HG03066 (cell line): Measurements from ENCODE around the gene TRMT10B.
"Not testable (repeated sequence)": the region's sequence is repeated elsewhere in the genome, so short reads cannot be mapped to it uniquely, and the experiment has no call there.

Experiments
- ATAC-seq: cut with Tn5 transposase; IDR thresholded peaks from one replicate; pipeline ENCODE4 v1.9.1; 2021; ENCODE audit warnings: low read depth; ENCODE audit not compliant: unreplicated experiment

TRMT10B gene

GRCh38 chr9:37749129-37749528 lies 4.5 kb upstream of the TRMT10B start:
- ATAC-seq = no peak

GRCh38 chr9:37751186-37751585 lies 2.4 kb upstream of the TRMT10B start:
- no peak for ATAC-seq

- not testable (repeated sequence) for ATAC-seq
These were observed 1.9 kb upstream of the TRMT10B start for GRCh38 chr9:37751704-37752103.

GRCh38 chr9:37752112-37752511 lies 1.5 kb upstream of the TRMT10B start:
- not testable (repeated sequence) for ATAC-seq

- no peak for ATAC-seq
These were observed 740 bp upstream of the TRMT10B start for GRCh38 chr9:37752642-37753488.

- ATAC-seq = no peak
These were observed 5.1 kb downstream of the TRMT10B start for GRCh38 chr9:37758747-37759146.

- ATAC-seq = no peak
These were observed 7.0 kb downstream of the TRMT10B start for GRCh38 chr9:37760416-37761161.

- no peak for ATAC-seq
These were observed 7.9 kb downstream of the TRMT10B start for GRCh38 chr9:37761511-37761910.

GRCh38 chr9:37765263-37765662 lies 11.7 kb downstream of the TRMT10B start:
- ATAC-seq = not testable (repeated sequence)

GRCh38 chr9:37769306-37769705 lies 15.7 kb downstream of the TRMT10B start:
- no peak for ATAC-seq

- ATAC-seq = no peak
These were observed 16.4 kb downstream of the TRMT10B start for GRCh38 chr9:37769995-37770394.

- no peak for ATAC-seq
These were observed 21.8 kb downstream of the TRMT10B start for GRCh38 chr9:37775216-37775919.

- ATAC-seq = no peak
These were observed 22.7 kb downstream of the TRMT10B start for GRCh38 chr9:37776328-37776727.

- ATAC-seq = no peak
These were observed 24.9 kb downstream of the TRMT10B start for GRCh38 chr9:37778534-37778933.

- no peak for ATAC-seq
These were observed 30.6 kb downstream of the TRMT10B start for GRCh38 chr9:37784291-37784615.

GRCh38 chr9:37784616-37785483 lies 31.2 kb downstream of the TRMT10B start, which contains the start of gene EXOSC3:
TSS of gene EXOSC3 (minus strand) at chr9:37785064. CDS start at chr9:37785044, 20 bp downstream.
- peak; percentile 93 for ATAC-seq

- ATAC-seq = no peak
These were observed 33.5 kb downstream of the TRMT10B start for GRCh38 chr9:37787059-37787458.

- no peak for ATAC-seq
These were observed 34.7 kb downstream of the TRMT10B start for GRCh38 chr9:37788332-37788731.

GRCh38 chr9:37790096-37790495 lies 36.5 kb downstream of the TRMT10B start:
- ATAC-seq = no peak

- no peak for ATAC-seq
These were observed 38.5 kb downstream of the TRMT10B start for GRCh38 chr9:37792122-37792521.
